ENCODE data around the gene MMP20.

Gene MMP20

GRCh38 chr11:102647430-102647829 is 22.3 kb upstream of the MMP20 start:
- CTCF ChIA-PET = no interaction called here
- Histone ChIP-seq H3K9me3 (ENCODE audit: control insufficient read depth, insufficient read depth, low read depth, low read length) (no peaks in the 10 kb centered on the region), H3K4me3 (ENCODE audit: low read depth, low read length) (no peak overlapping the region), H3K27ac (ENCODE audit: extremely low read depth, low read depth, low read length) (no peak overlapping the region), H3K36me3 (ENCODE audit: control insufficient read depth in 2 of 2, insufficient read depth in 1 of 2, low read length in 2 of 2) (no peaks in the 10 kb centered on the region), H3K4me1 (ENCODE audit: control insufficient read depth, insufficient read depth, low read length) (no peaks in the 10 kb centered on the region)
- TF ChIP-seq ZNF266 (tag by site-specific recombination; IDR thresholded peaks at IDR 0.05; ENCODE audit: low read depth) (no peak), YY2 (tag by site-specific recombination; IDR thresholded peaks at IDR 0.05) (no peak), ZNF521 (tag by site-specific recombination; IDR thresholded peaks at IDR 0.05) (no peak), RBAK (tag by site-specific recombination; IDR thresholded peaks at IDR 0.05) (no peak), ZNF76 (tag by site-specific recombination; IDR thresholded peaks at IDR 0.05; ENCODE audit: borderline replicate concordance, low read depth) (no peak), ZNF561 (tag by site-specific recombination; IDR thresholded peaks at IDR 0.05; ENCODE audit: borderline replicate concordance) (no peak), HIC1 (tag by site-specific recombination; IDR thresholded peaks at IDR 0.05) (no peak), ZNF157 (tag by site-specific recombination; IDR thresholded peaks at IDR 0.05) (no peak), ZNF280D (tag by site-specific recombination; IDR thresholded peaks at IDR 0.05) (no peak), ZNF677 (tag by site-specific recombination; IDR thresholded peaks at IDR 0.05) (no peak), ZNF184 (tag by site-specific recombination; IDR thresholded peaks at IDR 0.05) (no peak)
- POLR2A ChIA-PET = no interaction called here

- ChIA-PET CTCF (no interaction called here), POLR2A (no interaction called here)
- Histone ChIP-seq H3K36me3 (ENCODE audit: control insufficient read depth in 2 of 2, insufficient read depth in 1 of 2, low read length in 2 of 2) (no peaks in the 10 kb centered on the region), H3K4me1 (ENCODE audit: control insufficient read depth, insufficient read depth, low read length) (no peaks in the 10 kb centered on the region), H3K4me3 (ENCODE audit: low read depth, low read length) (no peak overlapping the region), H3K27ac (ENCODE audit: extremely low read depth, low read depth, low read length) (no peak overlapping the region), H3K9me3 (ENCODE audit: control insufficient read depth, insufficient read depth, low read depth, low read length) (no peaks in the 10 kb centered on the region)
- TF ChIP-seq ZNF449 (tag by site-specific recombination; IDR thresholded peaks at IDR 0.05) (no peak), PATZ1 (tag by site-specific recombination; IDR thresholded peaks at IDR 0.05) (no peak), ZNF239 (tag by site-specific recombination; IDR thresholded peaks at IDR 0.05) (no peak), OVOL3 (tag by site-specific recombination; IDR thresholded peaks at IDR 0.05) (no peak), ZNF280C (tag by site-specific recombination; IDR thresholded peaks at IDR 0.05) (no peak), ZBTB49 (tag by site-specific recombination; IDR thresholded peaks at IDR 0.05; ENCODE audit: low read depth) (no peak), PRDM6 (tag by site-specific recombination; IDR thresholded peaks at IDR 0.05) (no peak), ZNF221 (tag by site-specific recombination; IDR thresholded peaks at IDR 0.05; ENCODE audit: borderline replicate concordance) (no peak), ZNF548 (tag by site-specific recombination; IDR thresholded peaks at IDR 0.05) (no peak)
These were observed 18.8 kb upstream of the MMP20 start for GRCh38 chr11:102643941-102644340.

All from HEK293 (cell line).